ENCODE results near the gene NSMCE1.

NSMCE1 gene

GRCh38 chr16:27193300-27193990 lies 75.1 kb downstream of the NSMCE1 start:
- DNase-seq (ENCODE audit: low read depth) = no peak

- no peak for DNase-seq (ENCODE audit: low read depth)
These were observed 77.1 kb downstream of the NSMCE1 start for GRCh38 chr16:27191352-27191924.

GRCh38 chr16:27190316-27190871 lies 78.2 kb downstream of the NSMCE1 start:
- DNase-seq (ENCODE audit: low read depth) = no peak

GRCh38 chr16:27189335-27189972 lies 79.1 kb downstream of the NSMCE1 start:
- no peak for DNase-seq (ENCODE audit: low read depth)

- DNase-seq (ENCODE audit: low read depth) = no peak
These were observed 79.9 kb downstream of the NSMCE1 start for GRCh38 chr16:27188633-27189032.

GRCh38 chr16:27185776-27186130 lies 82.8 kb downstream of the NSMCE1 start:
- DNase-seq (ENCODE audit: low read depth) = no peak

GRCh38 chr16:27182906-27183405 lies 85.6 kb downstream of the NSMCE1 start:
- DNase-seq (ENCODE audit: low read depth) = no peak

GRCh38 chr16:27181019-27181790 lies 87.4 kb downstream of the NSMCE1 start:
- no peak for DNase-seq (ENCODE audit: low read depth)

- DNase-seq (ENCODE audit: low read depth) = peak; percentile 72
These were observed 89.0 kb downstream of the NSMCE1 start for GRCh38 chr16:27179500-27180072.

GRCh38 chr16:27177031-27177774 lies 91.4 kb downstream of the NSMCE1 start:
- no peak for DNase-seq (ENCODE audit: low read depth)

GRCh38 chr16:27175888-27176287 lies 92.7 kb downstream of the NSMCE1 start:
- no peak for DNase-seq (ENCODE audit: low read depth)

Measured in activated gamma-delta T cell treated with anti-CD3 and anti-CD28 coated beads, Interleukin-2, amount 50 U/mL, for 16 hours (primary cell).